T-helper 2 cell treated with Interferon-gamma antibody and Interleukin-4, amounts not matched to agents 5 μg/mL and 100 μg/mL, for 36 hours (primary cell): ENCODE data around the gene PCGF3.

Experiments used
- DNase-seq: peaks from one replicate; pipeline ENCODE4 v3.0.0; 2021; ENCODE audit warnings: low spot score
- H3K27ac Mint-ChIP-seq: one replicate; pipeline ENCODE4 v1.8.0; 2021; ENCODE audit warnings: mild to moderate bottlenecking, mixed read lengths
- H3K27me3 Mint-ChIP-seq: one replicate; pipeline ENCODE4 v1.8.0; 2021; ENCODE audit warnings: low read depth, mixed read lengths
- H3K36me3 Mint-ChIP-seq: one replicate; pipeline ENCODE4 v1.8.0; 2021; ENCODE audit warnings: low read depth, mixed read lengths
- H3K4me1 Mint-ChIP-seq: one replicate; pipeline ENCODE4 v1.8.0; 2021; ENCODE audit warnings: low read depth, mixed read lengths
- H3K4me3 Mint-ChIP-seq: one replicate; pipeline ENCODE4 v1.8.0; 2022; ENCODE audit warnings: mild to moderate bottlenecking, moderate library complexity, mixed read lengths
- H3K9me3 Mint-ChIP-seq: one replicate; pipeline ENCODE4 v1.8.0; 2021; ENCODE audit warnings: mixed read lengths

The PCGF3 gene

GRCh38 chr4:791252-791897, 85.7 kb downstream of the PCGF3 start:
- H3K4me3 Mint-ChIP-seq: no peak overlapping the region
- H3K36me3 Mint-ChIP-seq: no peaks in the 10 kb centered on the region
- DNase-seq: no peak
- no peak overlapping the region for H3K27ac Mint-ChIP-seq
- H3K9me3 Mint-ChIP-seq: no peaks in the 10 kb centered on the region
- H3K27me3 Mint-ChIP-seq: peaks cover 40% of the 10 kb centered on the region
- peaks cover 14% of the 10 kb centered on the region for H3K4me1 Mint-ChIP-seq

GRCh38 chr4:791898-792625, 86.4 kb downstream of the PCGF3 start:
- peaks cover 14% of the 10 kb centered on the region for H3K4me1 Mint-ChIP-seq
- peak overlapping the region; percentile 72 for H3K4me3 Mint-ChIP-seq
- no peaks in the 10 kb centered on the region for H3K36me3 Mint-ChIP-seq
- no peaks in the 10 kb centered on the region for H3K9me3 Mint-ChIP-seq
- peak; percentile 34 for DNase-seq
- H3K27me3 Mint-ChIP-seq: peaks cover 47% of the 10 kb centered on the region
- no peak overlapping the region for H3K27ac Mint-ChIP-seq

GRCh38 chr4:792626-793092, 87.0 kb downstream of the PCGF3 start:
- peaks cover 43% of the 10 kb centered on the region for H3K27me3 Mint-ChIP-seq
- H3K36me3 Mint-ChIP-seq: no peaks in the 10 kb centered on the region
- H3K27ac Mint-ChIP-seq: peak overlapping the region; percentile 68

GRCh38 chr4:793093-793861, 87.6 kb downstream of the PCGF3 start:
- H3K4me3 Mint-ChIP-seq: peak overlapping the region; percentile 72
- H3K27ac Mint-ChIP-seq: peak overlapping the region; percentile 68

More at GRCh38 chr4:792626-793092, 87.0 kb downstream of the PCGF3 start:
- H3K4me3 Mint-ChIP-seq: peak overlapping the region; percentile 72
- peaks cover 9% of the 10 kb centered on the region for H3K4me1 Mint-ChIP-seq
- no peaks in the 10 kb centered on the region for H3K9me3 Mint-ChIP-seq
- no peak for DNase-seq

GRCh38 chr4:793941-794621, 88.4 kb downstream of the PCGF3 start:
- H3K4me3 Mint-ChIP-seq: no peak overlapping the region
- peaks cover 43% of the 10 kb centered on the region for H3K27me3 Mint-ChIP-seq
- H3K9me3 Mint-ChIP-seq: no peaks in the 10 kb centered on the region
- peaks cover 14% of the 10 kb centered on the region for H3K4me1 Mint-ChIP-seq
- no peak overlapping the region for H3K27ac Mint-ChIP-seq
- H3K36me3 Mint-ChIP-seq: no peaks in the 10 kb centered on the region
- DNase-seq: no peak

More at GRCh38 chr4:793093-793861, 87.6 kb downstream of the PCGF3 start:
- peaks cover 9% of the 10 kb centered on the region for H3K4me1 Mint-ChIP-seq
- no peak for DNase-seq
- no peaks in the 10 kb centered on the region for H3K9me3 Mint-ChIP-seq
- H3K36me3 Mint-ChIP-seq: no peaks in the 10 kb centered on the region
- peaks cover 43% of the 10 kb centered on the region for H3K27me3 Mint-ChIP-seq

GRCh38 chr4:794900-795725, 89.5 kb downstream of the PCGF3 start:
- peaks cover 23% of the 10 kb centered on the region for H3K4me1 Mint-ChIP-seq
- H3K36me3 Mint-ChIP-seq: no peaks in the 10 kb centered on the region
- no peak overlapping the region for H3K4me3 Mint-ChIP-seq
- peaks cover 43% of the 10 kb centered on the region for H3K27me3 Mint-ChIP-seq
- H3K9me3 Mint-ChIP-seq: no peaks in the 10 kb centered on the region
- no peak overlapping the region for H3K27ac Mint-ChIP-seq
- DNase-seq: no peak

- no peak for DNase-seq
- H3K27me3 Mint-ChIP-seq: peaks cover 39% of the 10 kb centered on the region
- H3K36me3 Mint-ChIP-seq: no peaks in the 10 kb centered on the region
- H3K27ac Mint-ChIP-seq: no peak overlapping the region
- no peak overlapping the region for H3K4me3 Mint-ChIP-seq
- H3K4me1 Mint-ChIP-seq: peaks cover 24% of the 10 kb centered on the region
- H3K9me3 Mint-ChIP-seq: no peaks in the 10 kb centered on the region
Measured at GRCh38 chr4:795726-796119, 90.1 kb downstream of the PCGF3 start.

- Mint-ChIP-seq H3K4me1 (peaks cover 24% of the 10 kb centered on the region), H3K27me3 (peaks cover 38% of the 10 kb centered on the region), H3K4me3 (no peak overlapping the region), H3K36me3 (no peaks in the 10 kb centered on the region), H3K27ac (no peak overlapping the region), H3K9me3 (no peaks in the 10 kb centered on the region)
- no peak for DNase-seq
Measured at GRCh38 chr4:796206-796605, 90.6 kb downstream of the PCGF3 start.

GRCh38 chr4:797066-797465, 91.4 kb downstream of the PCGF3 start:
- Mint-ChIP-seq H3K4me1 (peaks cover 24% of the 10 kb centered on the region), H3K4me3 (no peak overlapping the region), H3K27me3 (peaks cover 38% of the 10 kb centered on the region), H3K27ac (no peak overlapping the region), H3K36me3 (no peaks in the 10 kb centered on the region), H3K9me3 (peaks cover 6% of the 10 kb centered on the region)
- no peak for DNase-seq

GRCh38 chr4:801436-802124, 95.9 kb downstream of the PCGF3 start:
- Mint-ChIP-seq H3K27ac (no peak overlapping the region), H3K4me3 (no peak overlapping the region), H3K27me3 (peaks cover 6% of the 10 kb centered on the region), H3K9me3 (peaks cover 11% of the 10 kb centered on the region), H3K36me3 (no peaks in the 10 kb centered on the region), H3K4me1 (peaks cover 15% of the 10 kb centered on the region)
- DNase-seq: no peak

- DNase-seq: no peak
- Mint-ChIP-seq H3K27ac (no peak overlapping the region), H3K4me3 (no peak overlapping the region), H3K4me1 (peaks cover 12% of the 10 kb centered on the region), H3K27me3 (peaks cover 4% of the 10 kb centered on the region), H3K36me3 (no peaks in the 10 kb centered on the region), H3K9me3 (peaks cover 11% of the 10 kb centered on the region)
Measured at GRCh38 chr4:803884-804283, 98.3 kb downstream of the PCGF3 start.

GRCh38 chr4:804804-805203, 99.2 kb downstream of the PCGF3 start:
- peaks cover 11% of the 10 kb centered on the region for H3K9me3 Mint-ChIP-seq
- DNase-seq: no peak
- no peak overlapping the region for H3K4me3 Mint-ChIP-seq
- H3K4me1 Mint-ChIP-seq: peaks cover 4% of the 10 kb centered on the region
- H3K36me3 Mint-ChIP-seq: no peaks in the 10 kb centered on the region
- no peak overlapping the region for H3K27ac Mint-ChIP-seq
- peaks cover 4% of the 10 kb centered on the region for H3K27me3 Mint-ChIP-seq
